H1 (cell line): ENCODE data around the gene IL24. TPM values are rescaled to one million over a fixed set of nuclear protein-coding genes. Genes with fewer than 3 reads are reported as not detected.
A peak's percentile ranks its signal among the peaks of the same experiment; 100 is the strongest.

Source experiments
- CTCF ChIA-PET: fragments of 300-600 bp; sonication (Branson Sonifier 250); formaldehyde crosslinking; loops from one replicate; lab custom pipeline; 2021; ENCODE audit not compliant: partially characterized antibody; lab: Charles Lee
- POLR2A ChIA-PET: fragments of 300-600 bp; sonication (Branson Sonifier 250); formaldehyde crosslinking; loops from one replicate; lab custom pipeline; 2021; ENCODE audit warnings: inconsistent platforms; ENCODE audit not compliant: partially characterized antibody; lab: Charles Lee
- DNase-seq, 2 experiments: peaks; one replicate each; pipeline versions ENCODE4 v3.0.0 to v3.0.0-alpha.2; 2010 to 2022; ENCODE audit warnings: low spot score in 2 of 2, low read depth in 1 of 2, mixed read lengths in 1 of 2
- FAIRE-seq: peaks from 2 replicates; lab custom pipeline; 2011; peaks lifted over from hg19 to GRCh38; lab: Jason Lieb, UNC
- H2AFZ ChIP-seq: 2 replicates; pipeline ENCODE4 v1.8.1; 2012; ENCODE audit warnings: low read length, inconsistent platforms
- H2AK5ac ChIP-seq: 2 replicates; pipeline ENCODE4 v1.6.1; 2013; ENCODE audit warnings: low read depth, low read length
- H2BK120ac ChIP-seq: replicated peaks from 2 replicates; pipeline ENCODE3; 2013; ENCODE audit warnings: low read depth, low read length, inconsistent platforms
- H2BK12ac ChIP-seq: 2 replicates; pipeline ENCODE4 v1.6.1; 2013; ENCODE audit warnings: low read depth, low read length
- H2BK15ac ChIP-seq: 2 replicates; pipeline ENCODE4 v1.6.1; 2013; ENCODE audit warnings: low read length
- H2BK20ac ChIP-seq: 2 replicates; pipeline ENCODE4 v1.6.1; 2013; ENCODE audit warnings: low read length
- H2BK5ac ChIP-seq: 2 replicates; pipeline ENCODE4 v1.6.1; 2013; ENCODE audit warnings: low read depth, low read length
- H3K14ac ChIP-seq: 2 replicates; pipeline ENCODE4 v1.6.1; 2013; ENCODE audit warnings: inconsistent platforms; ENCODE audit not compliant: insufficient read length
- H3K18ac ChIP-seq: 2 replicates; pipeline ENCODE4 v1.6.1; 2013; ENCODE audit warnings: low read length; ENCODE audit errors: extremely low read depth
- H3K23ac ChIP-seq: 2 replicates; pipeline ENCODE4 v1.6.1; 2013; ENCODE audit warnings: inconsistent platforms; ENCODE audit not compliant: insufficient read length
- H3K23me2 ChIP-seq: 2 replicates; pipeline ENCODE4 v1.6.1; 2013; ENCODE audit warnings: low read depth, low read length
- H3K27ac ChIP-seq: 2 replicates; pipeline ENCODE4 v1.6.1; 2011; ENCODE audit warnings: low read depth, low read length, inconsistent platforms
- H3K27me3 ChIP-seq, 4 experiments: replicated peaks in 1 of 4; 1 replicate in 1 of 4; 2 replicates in 3 of 4; pipeline versions ENCODE4 v1.6.1 to v1.8.1; 2011 to 2013; ENCODE audit warnings: low read length in 3 of 4, mild to moderate bottlenecking in 3 of 4, inconsistent platforms in 2 of 4, mixed read lengths in 2 of 4, moderate library complexity in 1 of 4; ENCODE audit not compliant: control insufficient read depth in 3 of 4, insufficient read depth in 3 of 4; ENCODE audit errors: extremely low read depth in 1 of 4
- H3K36me3 ChIP-seq, 4 experiments: 2 replicates each; pipeline versions ENCODE4 v1.6.1 to v1.8.1; 2011 to 2013; ENCODE audit warnings: mild to moderate bottlenecking in 4 of 4, low read length in 3 of 4, moderate library complexity in 2 of 4, control low read depth in 1 of 4, inconsistent platforms in 1 of 4; ENCODE audit not compliant: insufficient read depth in 4 of 4, control insufficient read depth in 2 of 4
- H3K4ac ChIP-seq: replicated peaks from 2 replicates; pipeline ENCODE3; 2013; ENCODE audit warnings: low read length, low read depth, mixed read lengths, inconsistent platforms; ENCODE audit not compliant: insufficient read length
- H3K4me1 ChIP-seq, 4 experiments: replicated peaks in 1 of 4; 1 replicate in 1 of 4; 2 replicates in 3 of 4; pipeline versions ENCODE4 v1.6.1 to v1.8.1; 2011 to 2013; ENCODE audit warnings: low read length in 3 of 4, inconsistent platforms in 2 of 4, mixed read lengths in 1 of 4; ENCODE audit not compliant: insufficient read depth in 4 of 4, control insufficient read depth in 3 of 4
- H3K4me2 ChIP-seq, 2 experiments: 2 replicates each; pipeline versions ENCODE4 v1.6.1 to v1.8.1; 2011 to 2013; ENCODE audit warnings: low read depth in 2 of 2, low read length in 2 of 2, control low read depth in 1 of 2, inconsistent platforms in 1 of 2, mild to moderate bottlenecking in 1 of 2; ENCODE audit not compliant: insufficient read depth in 1 of 2
- H3K4me3 ChIP-seq, 4 experiments: fragments of 200-600, 300-600 bp in 1 of 4; sonication (generic), shearing (Covaris generic), sonication (Bioruptor Twin) in 1 of 4; 2 replicates each; pipeline versions ENCODE4 v1.5.1 to v1.8.1; 2011 to 2016; ENCODE audit warnings: low read length in 4 of 4, low read depth in 3 of 4, control low read depth in 2 of 4, inconsistent platforms in 2 of 4, mild to moderate bottlenecking in 2 of 4, mixed read lengths in 1 of 4, moderate library complexity in 1 of 4; ENCODE audit not compliant: insufficient read depth in 2 of 4; ENCODE audit errors: extremely low read depth in 1 of 4
- H3K56ac ChIP-seq: replicated peaks from 2 replicates; pipeline ENCODE3; 2013; ENCODE audit warnings: low read depth, mild to moderate bottlenecking, mixed read lengths, low read length, inconsistent platforms; ENCODE audit not compliant: insufficient read length
- H3K79me1 ChIP-seq: 2 replicates; pipeline ENCODE4 v1.6.1; 2013; ENCODE audit warnings: low read depth, low read length, control low read depth
- H3K79me2 ChIP-seq, 2 experiments: 2 replicates each; pipeline versions ENCODE4 v1.6.1 to v1.8.1; 2012 to 2013; ENCODE audit warnings: low read length in 2 of 2, mild to moderate bottlenecking in 2 of 2, inconsistent platforms in 1 of 2; ENCODE audit not compliant: insufficient read depth in 2 of 2, control insufficient read depth in 1 of 2
- H3K9ac ChIP-seq, 4 experiments: replicated peaks in 1 of 4; 1 replicate in 1 of 4; 2 replicates in 3 of 4; pipeline versions ENCODE4 v1.6.1 to v1.8.1; 2011 to 2013; ENCODE audit warnings: low read depth in 3 of 4, low read length in 3 of 4, control low read depth in 2 of 4, mild to moderate bottlenecking in 2 of 4, moderate library complexity in 2 of 4, inconsistent platforms in 1 of 4; ENCODE audit errors: extremely low read depth in 1 of 4
- H3K9me3 ChIP-seq, 2 experiments: 2 replicates each; pipeline versions ENCODE4 v1.6.1 to v1.8.1; 2012 to 2013; ENCODE audit warnings: mild to moderate bottlenecking in 2 of 2, moderate library complexity in 2 of 2, control low read depth in 1 of 2, inconsistent platforms in 1 of 2, low read depth in 1 of 2, low read length in 1 of 2, mixed read lengths in 1 of 2; ENCODE audit not compliant: insufficient read depth in 2 of 2
- H4K20me1 ChIP-seq, 2 experiments: replicated peaks in 1 of 2; 2 replicates each; pipeline versions ENCODE3 to v1.8.1; 2011 to 2013; ENCODE audit warnings: inconsistent platforms in 2 of 2, low read length in 2 of 2, mild to moderate bottlenecking in 1 of 2; ENCODE audit not compliant: insufficient read depth in 2 of 2, control insufficient read depth in 1 of 2
- H4K5ac ChIP-seq: 2 replicates; pipeline ENCODE4 v1.6.1; 2013; ENCODE audit warnings: low read length, low read depth, mixed read lengths, inconsistent platforms; ENCODE audit not compliant: insufficient read length
- H4K8ac ChIP-seq: 2 replicates; pipeline ENCODE4 v1.8.0; 2013; ENCODE audit warnings: mild to moderate bottlenecking, moderate library complexity, low read length, inconsistent platforms; ENCODE audit not compliant: insufficient read depth; ENCODE audit errors: extremely low read depth
- H4K91ac ChIP-seq: replicated peaks from 2 replicates; pipeline ENCODE3; 2013; ENCODE audit warnings: low read length, mixed read lengths, inconsistent platforms; ENCODE audit not compliant: insufficient read length
- BACH1 ChIP-seq: IDR thresholded peaks from 2 replicates; pipeline ENCODE4 v1.6.1; 2012; ENCODE audit warnings: low read length, improper control_type of control experiment
- BRCA1 ChIP-seq: IDR thresholded peaks from 2 replicates; pipeline ENCODE4 v1.6.1; 2012; ENCODE audit warnings: low read depth, low read length, improper control_type of control experiment
- CHD1 ChIP-seq: IDR thresholded peaks from 2 replicates; pipeline ENCODE4 v1.6.1; 2012; ENCODE audit warnings: low read depth, low read length, improper control_type of control experiment
- GABPA ChIP-seq: IDR thresholded peaks from 2 replicates; pipeline ENCODE4 v1.6.1; 2011; ENCODE audit warnings: mild to moderate bottlenecking, low read length, moderate library complexity, borderline replicate concordance; ENCODE audit not compliant: insufficient read depth
- HDAC2 ChIP-seq, 2 experiments: fragments of 300-600 bp in 1 of 2; sonication (generic) in 1 of 2; IDR thresholded peaks; 2 replicates each; pipeline ENCODE4 v1.6.1; 2011 to 2012; ENCODE audit warnings: low read depth in 2 of 2, low read length in 2 of 2, mild to moderate bottlenecking in 2 of 2, moderate library complexity in 2 of 2, borderline replicate concordance in 1 of 2, inconsistent platforms in 1 of 2
- RAD21 ChIP-seq, 2 experiments: IDR thresholded peaks in 1 of 2; conservative IDR thresholded peaks in 1 of 2; 2 replicates each; pipeline ENCODE4 v1.6.1; 2011; ENCODE audit warnings: low read depth in 2 of 2, low read length in 2 of 2, improper control_type of control experiment in 1 of 2, inconsistent platforms in 1 of 2, mild to moderate bottlenecking in 1 of 2, moderate library complexity in 1 of 2
- RFX5 ChIP-seq: IDR thresholded peaks from 2 replicates; pipeline ENCODE4 v1.6.1; 2011; ENCODE audit warnings: low read depth, low read length, improper control_type of control experiment, borderline replicate concordance
- SIRT6 ChIP-seq: IDR thresholded peaks from one replicate; pipeline ENCODE4 v1.7.1; 2012; ENCODE audit warnings: low read length, inconsistent platforms
- USF2 ChIP-seq: IDR thresholded peaks from 2 replicates; pipeline ENCODE4 v1.6.1; 2011; ENCODE audit warnings: low read length, improper control_type of control experiment
- YY1 ChIP-seq: IDR thresholded peaks from 2 replicates; pipeline ENCODE4 v1.6.1; 2011; ENCODE audit warnings: low read depth, mild to moderate bottlenecking, low read length
- WGBS, 2 experiments: shearing (Covaris generic) in 1 of 2; methylation state at CpG; one replicate each; pipeline versions ENCODE4 v1.1.6 to v1.1.7; 2013 to 2015; ENCODE audit warnings: low lambda C conversion rate in 2 of 2, mixed read lengths in 2 of 2, inconsistent platforms in 1 of 2, low coverage in 1 of 2, missing lambda C conversion rate in 1 of 2; ENCODE audit not compliant: insufficient replicate concordance in 2 of 2, insufficient coverage in 1 of 2, insufficient read length in 1 of 2; ENCODE audit errors: extremely low coverage in 1 of 2, missing lambda C conversion rate in 1 of 2; 5-methylcytosine and 5-hydroxymethylcytosine counted together
- polyA plus RNA-seq, 7 experiments: library from polyadenylated mRNA; depleted of rRNA in 3 of 7; stranded (reverse) in 5 of 7; unstranded in 2 of 7; fragments of >200 nt in 5 of 7; fragments of 200-250 nt in 2 of 7; gene quantifications; 1 replicate in 5 of 7; 2 replicates in 1 of 7; 4 replicates in 1 of 7; pipeline versions ENCODE4 v1.2.1 to v1.2.3, GENCODE V29; 2011 to 2013; ENCODE audit warnings: missing spikeins in 2 of 7, mixed read lengths in 2 of 7
- total RNA-seq: library from RNA; stranded (reverse); fragmentation: NEBNext Ultra II Directional; extraction: Animal tissue kit (Norgen Biotek cat#: 25700); gene quantifications from 2 replicates; pipeline ENCODE4 v1.2.1, GENCODE V29; 2021

The IL24 gene
- total and polyA plus RNA-seq, 2 of the 8 experiments (the other 6 are each of a cell fraction or from before 2014, with no cell fraction given): not detected

DNA sequence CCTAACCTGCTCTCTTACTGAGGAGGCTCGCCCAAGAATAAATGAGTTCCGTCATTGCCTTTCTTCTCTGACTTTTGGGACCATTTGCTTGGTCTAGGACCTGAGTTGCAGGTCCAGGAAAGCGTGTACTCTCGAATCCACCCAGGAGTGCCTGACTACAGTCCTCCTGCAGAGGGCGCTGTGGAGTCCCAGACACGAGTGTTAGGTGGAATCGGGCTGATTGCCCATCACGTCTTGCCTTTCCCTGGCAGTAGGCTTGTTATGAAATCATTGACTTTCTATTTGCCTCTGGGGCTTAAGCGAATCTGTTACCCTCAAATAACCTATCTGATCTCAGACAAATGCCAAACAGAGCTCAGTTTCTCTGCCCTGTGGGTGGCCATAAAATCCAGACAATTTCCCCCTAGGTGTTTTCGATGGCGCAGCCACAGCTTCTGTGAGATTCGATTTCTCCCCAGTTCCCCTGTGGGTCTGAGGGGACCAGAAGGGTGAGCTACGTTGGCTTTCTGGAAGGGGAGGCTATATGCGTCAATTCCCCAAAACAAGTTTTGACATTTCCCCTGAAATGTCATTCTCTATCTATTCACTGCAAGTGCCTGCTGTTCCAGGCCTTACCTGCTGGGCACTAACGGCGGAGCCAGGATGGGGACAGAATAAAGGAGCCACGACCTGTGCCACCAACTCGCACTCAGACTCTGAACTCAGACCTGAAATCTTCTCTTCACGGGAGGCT lies 32.1 kb upstream of the IL24 start, which contains the start of gene IL20:
IL20 (plus strand) TSS at position 685 of the 733 bp plus-strand sequence. CDS start 230 bp downstream, outside the sequence.
- Histone ChIP-seq H3K18ac (no peak within 1 kb of the TSS), H3K4ac (no peak within 1 kb of the TSS), H3K23ac (no peak within 1 kb of the TSS), H3K23me2 (no peaks in the 10 kb centered on the region), H2BK120ac (no peak within 1 kb of the TSS), H3K56ac (no peak within 1 kb of the TSS), H4K91ac (no peak within 1 kb of the TSS), H3K79me1 (no peaks in the 10 kb centered on the region), H2AFZ (no peak within 1 kb of the TSS), H3K9ac (no peak within 1 kb of the TSS), H3K27me3 (peaks cover 0 to 2% (median 0%) of the 10 kb centered on the region in 4 experiments; a peak in 1 of 7 replicates), H3K79me2 (no peaks in the 10 kb centered on the region), H4K5ac (no peak within 1 kb of the TSS), H3K36me3 (no peaks in the 10 kb centered on the region), H2AK5ac (no peak within 1 kb of the TSS), H4K8ac (no peak within 1 kb of the TSS; the same call in 1 of the 2 replicates), H2BK15ac (no peak within 1 kb of the TSS), H2BK5ac (no peak within 1 kb of the TSS), H2BK20ac (no peak within 1 kb of the TSS), H4K20me1 (no peaks in the 10 kb centered on the region), H2BK12ac (no peak within 1 kb of the TSS), H3K27ac (no peak within 1 kb of the TSS), H3K14ac (no peak within 1 kb of the TSS), H3K4me3 (no peak within 1 kb of the TSS), H3K4me1 (no peaks in the 10 kb centered on the region), H3K4me2 (no peak within 1 kb of the TSS), H3K9me3 (no peaks in the 10 kb centered on the region)
- peak; percentile 82 for FAIRE-seq
- DNase-seq: peak; percentile 43 to 96
- 54% methylated on average over 19 of the region's 19 CpGs; no CpG with 5 or more reads in 1 of the 2 experiments for WGBS, 2 experiments
- POLR2A ChIA-PET: no interaction called here
- CTCF ChIA-PET: interaction anchor here (0.7 to 5.7 kb wide), 52 partner anchors 8 to 846 kb away, joined by 3 to 49 read pairs (median 4); partner anchors contain the start of gene IL24
- TF ChIP-seq USF2 (no peak), HDAC2 (IDR thresholded peaks at IDR 0.05; ENCODE audit: borderline replicate concordance in 1 of 2, low read depth in 2 of 2, low read length in 2 of 2) (peak in 1 of 2 experiments; percentile 84; a peak in 2 of 4 replicates), RFX5 (no peak), YY1 (peak; percentile 39; the same call in 1 of the 2 replicates), CHD1 (no peak), GABPA (peak; percentile 32; the same call in 1 of the 2 replicates), BACH1 (peak; percentile 52), SIRT6 (no peak), BRCA1 (no peak), RAD21 (IDR thresholded peaks at IDR 0.05 in 1 of 2, conservative IDR thresholded peaks at IDR 0.05 in 1 of 2; ENCODE audit: low read depth in 2 of 2, low read length in 2 of 2) (peak; percentile 61 to 74)
